Fibroblast of the aortic adventitia (primary cell): ENCODE measurements around the gene STEAP4. TPM values are rescaled to one million over a fixed set of nuclear protein-coding genes. Genes with fewer than 3 reads are reported as not detected.

Experiments
- DNase-seq: peaks from one replicate; pipeline ENCODE4 v3.0.0-alpha.2; 2010; ENCODE audit warnings: low read depth
- H3K4me3 ChIP-seq: 2 replicates; pipeline ENCODE4 v1.5.1; 2011; ENCODE audit warnings: low read depth, mild to moderate bottlenecking, control low read depth, low read length, moderate library complexity
- CTCF ChIP-seq: IDR thresholded peaks from 2 replicates; pipeline ENCODE4 v1.5.1; 2011; ENCODE audit warnings: mild to moderate bottlenecking, low read length, control low read depth, inconsistent platforms; ENCODE audit not compliant: insufficient read depth
- total RNA-seq: library from RNA; depleted of rRNA; stranded (reverse); fragments of >200 nt; gene quantifications from 2 replicates; pipeline ENCODE4 v1.2.3, GENCODE V29; 2012; ENCODE audit warnings: low replicate concordance

The STEAP4 gene
- total RNA-seq, 1 donor = 2.1 TPM

- peak; percentile 21 for DNase-seq
- no peak for TF ChIP-seq CTCF
- H3K4me3 ChIP-seq = no peak overlapping the region
These were observed 51.8 kb downstream of the STEAP4 start for GRCh38 chr7:88254721-88255424.

- no peak for TF ChIP-seq CTCF
- no peak overlapping the region for H3K4me3 ChIP-seq
- no peak for DNase-seq
These were observed 53.1 kb downstream of the STEAP4 start for GRCh38 chr7:88253640-88254039.

GRCh38 chr7:88244258-88244657 lies 62.4 kb downstream of the STEAP4 start:
- no peak overlapping the region for H3K4me3 ChIP-seq
- no peak for TF ChIP-seq CTCF
- no peak for DNase-seq

- peak; percentile 77 for TF ChIP-seq CTCF
- DNase-seq = peak; percentile 75
- H3K4me3 ChIP-seq = no peak overlapping the region
These were observed 63.3 kb downstream of the STEAP4 start for GRCh38 chr7:88243345-88243909.

- no peak overlapping the region for H3K4me3 ChIP-seq
- no peak for DNase-seq
- no peak for TF ChIP-seq CTCF
These were observed 66.8 kb downstream of the STEAP4 start for GRCh38 chr7:88239852-88240251.

- no peak overlapping the region for H3K4me3 ChIP-seq
- no peak for DNase-seq
- no peak for TF ChIP-seq CTCF
These were observed 72.9 kb downstream of the STEAP4 start for GRCh38 chr7:88233828-88234227.

GRCh38 chr7:88230646-88231045 lies 76.0 kb downstream of the STEAP4 start:
- H3K4me3 ChIP-seq = no peak overlapping the region
- no peak for TF ChIP-seq CTCF
- DNase-seq = no peak
